Measurements from ENCODE around the gene PSG4.
"Not testable (repeated sequence)": the region's sequence is repeated elsewhere in the genome, so short reads cannot be mapped to it uniquely, and the experiment has no call there.

Gene PSG4

DNA sequence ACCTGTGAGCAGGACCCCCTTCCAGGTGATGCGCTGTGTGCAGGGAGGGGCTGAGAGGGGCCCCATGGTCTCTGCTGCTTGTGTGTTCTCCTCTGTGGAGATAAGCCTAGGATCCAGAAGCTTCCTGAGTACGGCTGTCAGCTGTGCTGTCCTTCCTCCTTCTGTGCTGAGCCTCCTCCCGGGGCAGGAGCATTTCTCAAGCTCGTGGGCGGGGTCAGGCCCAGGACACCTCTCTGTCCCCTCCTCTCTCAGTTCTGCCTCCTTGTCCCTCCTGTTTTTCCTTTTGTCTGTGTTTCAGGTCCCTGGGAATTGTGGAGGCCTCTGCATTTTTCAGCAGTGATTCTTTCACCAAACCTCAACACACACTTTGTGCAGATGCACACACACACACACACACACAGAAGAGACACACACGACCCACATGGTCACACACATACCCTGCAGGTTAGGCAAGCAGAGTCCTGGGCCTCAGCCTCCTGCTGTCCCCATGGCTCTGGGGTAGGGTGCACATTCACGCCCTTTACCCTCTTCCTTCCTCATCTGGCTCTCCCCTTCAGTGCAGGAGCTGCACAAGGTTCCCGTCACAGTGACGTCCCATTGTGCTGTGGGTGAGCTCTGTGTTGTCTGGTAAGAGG is at the start of gene PSG4:
PSG4 (minus strand) TSS at position 168 of the 635 bp plus-strand sequence; CDS start at position 66, 102 bp downstream.
- not testable (repeated sequence) for H3K4me3 ChIP-seq (ENCODE audit: control insufficient read depth, low read depth, low read length); DNase-seq (ENCODE audit: low read depth)

- not testable (repeated sequence) for H3K4me3 ChIP-seq (ENCODE audit: control insufficient read depth, low read depth, low read length); DNase-seq (ENCODE audit: low read depth)
Observed at GRCh38 chr19:43251428-43251827, 46.0 kb upstream of the PSG4 start.

- not testable (repeated sequence) for DNase-seq (ENCODE audit: low read depth); H3K4me3 ChIP-seq (ENCODE audit: control insufficient read depth, low read depth, low read length)
Observed at GRCh38 chr19:43250296-43250695, 44.9 kb upstream of the PSG4 start.

DNA sequence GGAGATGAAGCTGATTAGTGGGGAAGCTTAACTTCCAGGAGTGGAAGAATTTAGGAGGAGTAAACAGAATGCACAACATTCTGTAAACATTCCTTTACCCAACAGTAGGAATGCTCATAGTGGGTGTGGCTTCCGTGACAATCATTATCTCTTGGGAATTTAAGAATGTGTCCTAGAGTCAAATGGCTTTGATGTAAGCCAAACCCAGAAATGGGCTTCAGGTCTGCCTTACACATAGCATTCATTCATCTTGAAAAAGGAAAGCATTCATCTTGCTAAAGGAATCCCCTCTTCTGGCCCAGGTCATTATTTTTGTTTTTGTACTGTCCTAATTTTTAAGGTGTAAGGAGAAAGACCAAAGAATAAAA is 43.2 kb upstream of the PSG4 start:
- DNase-seq (ENCODE audit: low read depth); H3K4me3 ChIP-seq (ENCODE audit: control insufficient read depth, low read depth, low read length): not testable (repeated sequence)

DNA sequence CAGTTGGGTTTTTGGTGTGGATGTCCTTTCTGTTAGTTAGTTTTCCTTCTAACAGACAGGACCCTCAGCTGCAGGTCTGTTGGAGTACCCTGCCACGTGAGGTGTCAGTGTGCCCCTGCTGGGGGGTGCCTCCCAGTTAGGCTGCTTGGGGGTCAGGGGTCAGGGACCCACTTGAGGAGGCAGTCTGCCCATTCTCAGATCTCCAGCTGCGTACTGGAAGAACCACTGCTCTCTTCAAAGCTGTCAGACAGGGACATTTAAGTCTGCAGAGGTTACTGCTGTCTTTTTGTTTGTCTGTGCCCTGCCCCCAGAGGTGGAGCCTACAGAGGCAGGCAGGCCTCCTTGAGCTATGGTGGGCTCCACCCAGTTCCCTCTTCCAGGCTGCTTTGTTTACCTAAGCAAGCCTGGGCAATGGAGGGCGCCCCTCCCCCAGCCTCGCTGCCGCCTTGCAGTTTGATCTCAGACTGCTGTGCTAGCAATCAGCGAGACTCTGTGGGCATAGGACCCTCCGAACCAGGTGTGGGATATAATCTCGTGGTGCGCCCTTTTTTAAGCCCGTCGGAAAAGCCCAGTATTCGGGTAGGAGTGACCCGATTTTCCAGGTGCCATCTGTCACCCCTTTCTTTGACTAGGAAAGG is 41.9 kb upstream of the PSG4 start:
- DNase-seq (ENCODE audit: low read depth); H3K4me3 ChIP-seq (ENCODE audit: control insufficient read depth, low read depth, low read length): not testable (repeated sequence)

GRCh38 chr19:43245848-43246247 is 40.4 kb upstream of the PSG4 start:
- DNase-seq (ENCODE audit: low read depth); H3K4me3 ChIP-seq (ENCODE audit: control insufficient read depth, low read depth, low read length): not testable (repeated sequence)

- not testable (repeated sequence) for H3K4me3 ChIP-seq (ENCODE audit: control insufficient read depth, low read depth, low read length); DNase-seq (ENCODE audit: low read depth)
Observed at GRCh38 chr19:43242211-43242610, 36.8 kb upstream of the PSG4 start.

DNA sequence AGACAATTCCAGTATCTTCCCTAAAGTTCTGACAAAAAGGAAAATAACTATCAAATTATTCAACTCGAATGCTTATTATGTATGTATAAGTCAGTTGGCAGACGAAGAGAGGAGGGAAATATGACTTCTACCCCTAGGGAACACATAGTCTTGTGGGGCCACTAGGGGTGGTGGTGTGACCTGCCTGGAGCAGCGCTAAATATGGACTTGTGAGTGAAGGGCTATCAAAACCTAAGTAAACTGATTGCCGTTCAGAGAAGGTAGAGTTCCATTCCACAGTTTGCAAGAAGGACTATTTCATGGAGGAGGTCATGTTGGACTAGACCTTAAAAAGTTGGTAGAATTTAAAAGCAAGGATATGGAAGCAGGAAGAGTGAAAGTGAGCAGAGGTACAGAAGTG is 32.8 kb upstream of the PSG4 start:
- not testable (repeated sequence) for DNase-seq (ENCODE audit: low read depth); H3K4me3 ChIP-seq (ENCODE audit: control insufficient read depth, low read depth, low read length)

DNA sequence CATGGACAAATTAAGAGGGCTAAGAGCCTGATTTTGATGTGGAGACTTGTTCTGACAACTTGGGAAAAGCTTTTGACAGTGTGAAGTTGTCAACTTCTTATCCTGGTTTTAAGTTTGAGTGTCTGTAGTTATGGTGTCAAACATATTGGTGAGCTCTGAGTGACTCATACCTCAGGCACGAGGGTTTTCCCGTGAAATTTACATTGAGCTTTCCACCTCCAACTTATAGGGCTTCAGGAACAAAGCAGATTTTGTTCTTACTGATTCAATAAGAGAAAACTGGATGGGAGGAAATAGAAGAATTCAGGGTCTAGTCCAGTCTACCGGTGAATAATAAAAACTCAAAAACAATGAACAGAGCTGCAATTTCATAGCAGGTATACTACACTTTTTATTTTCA is 30.2 kb upstream of the PSG4 start:
- H3K4me3 ChIP-seq (ENCODE audit: control insufficient read depth, low read depth, low read length); DNase-seq (ENCODE audit: low read depth): not testable (repeated sequence)

DNA sequence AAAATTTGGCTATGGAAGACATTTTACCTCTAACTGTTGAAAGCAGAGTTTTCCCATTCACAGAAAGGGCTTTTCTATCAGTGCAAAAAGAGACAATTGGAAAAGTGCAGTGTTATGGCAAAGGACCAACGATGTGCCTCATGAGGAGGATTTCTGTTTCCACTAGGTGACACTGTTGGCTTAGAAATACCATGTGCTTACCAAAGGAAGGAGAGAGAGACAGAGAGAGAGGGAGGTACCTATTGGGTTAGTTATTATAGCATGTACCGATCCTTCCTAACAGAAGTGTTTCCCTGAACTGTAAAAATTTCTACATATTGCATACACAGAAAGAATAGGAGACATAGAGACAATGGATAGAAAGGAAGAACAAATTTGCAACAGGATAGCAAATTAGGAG is 23.9 kb upstream of the PSG4 start:
- no peak for DNase-seq (ENCODE audit: low read depth)
- H3K4me3 ChIP-seq (ENCODE audit: control insufficient read depth, low read depth, low read length), result no peak overlapping the region
- no peak for TF ChIP-seq CTCF (conservative IDR thresholded peaks at IDR 0.05; ENCODE audit: control insufficient read depth, insufficient read depth, low read depth, low read length)

DNA sequence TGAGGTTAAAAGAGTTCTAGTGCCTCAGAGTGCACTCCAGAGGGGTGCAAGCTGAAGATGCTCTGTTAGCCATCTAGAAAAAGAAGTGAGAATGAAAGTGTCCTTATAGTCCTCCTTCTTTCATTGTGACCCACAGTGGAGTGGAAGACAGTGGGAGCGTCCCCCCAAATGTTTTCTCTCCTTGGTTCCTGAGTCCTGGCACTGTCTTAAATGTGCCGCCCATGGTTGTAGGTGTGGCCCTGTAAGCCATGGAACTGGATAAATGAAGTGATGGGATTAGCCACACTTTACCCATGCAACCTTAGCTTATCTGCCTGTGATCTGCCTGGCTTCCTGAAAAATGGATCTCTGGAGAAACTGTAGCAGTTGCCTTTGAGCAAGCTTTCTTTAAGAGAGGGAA is 23.3 kb upstream of the PSG4 start:
- not testable (repeated sequence) for DNase-seq (ENCODE audit: low read depth)

DNA sequence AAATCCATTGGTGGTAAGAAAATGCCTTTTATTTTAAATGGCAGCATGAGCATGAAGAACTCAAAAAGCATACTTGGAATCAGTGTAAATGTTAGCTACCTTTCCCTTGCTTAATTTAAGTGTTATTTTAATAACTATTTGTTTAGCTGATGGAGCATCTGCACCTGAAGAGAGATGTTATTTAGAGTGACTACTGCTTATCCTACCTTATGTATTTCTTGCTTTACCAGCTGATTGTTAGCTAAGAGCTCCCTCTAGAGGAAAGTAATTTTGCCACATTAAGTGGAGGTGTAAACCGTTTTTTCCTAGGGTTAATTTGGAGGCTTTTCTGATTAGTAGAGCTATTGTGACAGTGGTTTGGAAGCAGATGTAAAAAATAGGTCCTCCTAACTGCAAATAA is 21.5 kb upstream of the PSG4 start:
- H3K4me3 ChIP-seq (ENCODE audit: control insufficient read depth, low read depth, low read length); DNase-seq (ENCODE audit: low read depth): not testable (repeated sequence)

More for the DNA sequence above, 23.3 kb upstream of the PSG4 start:
- not testable (repeated sequence) for H3K4me3 ChIP-seq (ENCODE audit: control insufficient read depth, low read depth, low read length)

GRCh38 chr19:43224855-43225253 is 19.4 kb upstream of the PSG4 start:
- H3K4me3 ChIP-seq (ENCODE audit: control insufficient read depth, low read depth, low read length), result no peak overlapping the region
- DNase-seq (ENCODE audit: low read depth), result no peak
- TF ChIP-seq CTCF (conservative IDR thresholded peaks at IDR 0.05; ENCODE audit: control insufficient read depth, insufficient read depth, low read depth, low read length), result no peak

GRCh38 chr19:43224201-43224854 is 18.9 kb upstream of the PSG4 start:
- H3K4me3 ChIP-seq (ENCODE audit: control insufficient read depth, low read depth, low read length); DNase-seq (ENCODE audit: low read depth): not testable (repeated sequence)

DNA sequence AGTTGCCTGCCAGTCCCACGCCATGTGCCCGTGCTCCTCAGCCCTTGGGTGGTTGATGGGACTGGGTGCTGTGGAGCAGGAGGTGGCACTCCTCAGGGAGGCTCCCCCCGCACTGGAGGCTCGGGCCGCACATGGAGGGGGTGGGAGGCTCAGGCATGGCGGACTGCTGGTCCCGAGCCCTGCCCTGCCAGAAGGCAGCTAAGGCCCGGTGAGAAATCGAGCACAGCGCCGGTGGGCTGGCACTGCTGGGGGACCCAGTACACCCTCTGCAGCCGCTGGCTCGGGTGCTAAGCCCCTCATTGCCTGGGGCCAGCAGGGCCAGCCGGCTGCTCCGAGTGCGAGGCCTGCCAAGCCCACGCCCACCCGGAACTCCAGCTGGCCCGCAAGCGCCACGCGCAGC is 16.5 kb upstream of the PSG4 start:
- not testable (repeated sequence) for DNase-seq (ENCODE audit: low read depth); H3K4me3 ChIP-seq (ENCODE audit: control insufficient read depth, low read depth, low read length)

GRCh38 chr19:43219136-43219535 is 13.7 kb upstream of the PSG4 start:
- not testable (repeated sequence) for H3K4me3 ChIP-seq (ENCODE audit: control insufficient read depth, low read depth, low read length); DNase-seq (ENCODE audit: low read depth)

DNA sequence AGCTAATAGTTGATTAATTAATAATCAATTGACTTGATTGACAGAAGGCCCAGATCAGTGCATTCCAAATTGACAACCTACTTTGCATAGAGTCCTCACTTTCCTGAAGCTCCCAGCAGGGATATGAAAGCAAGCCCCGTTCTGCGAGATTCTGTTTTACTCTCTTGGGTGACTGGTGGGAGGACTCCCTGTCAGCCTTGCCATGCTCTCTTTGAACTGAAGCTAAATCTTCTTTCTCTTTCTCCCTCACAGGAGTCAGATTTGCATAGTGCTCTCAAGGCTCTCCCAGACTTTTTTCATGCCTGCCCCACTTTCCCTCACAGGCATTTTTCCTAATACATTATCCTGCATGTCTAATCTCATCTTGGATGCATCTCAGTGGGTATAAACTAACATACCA is 10.4 kb upstream of the PSG4 start:
- not testable (repeated sequence) for DNase-seq (ENCODE audit: low read depth)

More for the DNA sequence above, 10.4 kb upstream of the PSG4 start:
- not testable (repeated sequence) for H3K4me3 ChIP-seq (ENCODE audit: control insufficient read depth, low read depth, low read length)

Data from fibroblast of mammary gland (primary cell).